ENCODE data around the gene TIMP2. TPM values are rescaled to one million over a fixed set of nuclear protein-coding genes. Genes with fewer than 3 reads are reported as not detected.

TIMP2 gene
- total and polyA plus RNA-seq, 2 of the 8 experiments (the other 6 are each of a cell fraction or from before 2014, with no cell fraction given) = 18.2 to 43.3 TPM

DNA sequence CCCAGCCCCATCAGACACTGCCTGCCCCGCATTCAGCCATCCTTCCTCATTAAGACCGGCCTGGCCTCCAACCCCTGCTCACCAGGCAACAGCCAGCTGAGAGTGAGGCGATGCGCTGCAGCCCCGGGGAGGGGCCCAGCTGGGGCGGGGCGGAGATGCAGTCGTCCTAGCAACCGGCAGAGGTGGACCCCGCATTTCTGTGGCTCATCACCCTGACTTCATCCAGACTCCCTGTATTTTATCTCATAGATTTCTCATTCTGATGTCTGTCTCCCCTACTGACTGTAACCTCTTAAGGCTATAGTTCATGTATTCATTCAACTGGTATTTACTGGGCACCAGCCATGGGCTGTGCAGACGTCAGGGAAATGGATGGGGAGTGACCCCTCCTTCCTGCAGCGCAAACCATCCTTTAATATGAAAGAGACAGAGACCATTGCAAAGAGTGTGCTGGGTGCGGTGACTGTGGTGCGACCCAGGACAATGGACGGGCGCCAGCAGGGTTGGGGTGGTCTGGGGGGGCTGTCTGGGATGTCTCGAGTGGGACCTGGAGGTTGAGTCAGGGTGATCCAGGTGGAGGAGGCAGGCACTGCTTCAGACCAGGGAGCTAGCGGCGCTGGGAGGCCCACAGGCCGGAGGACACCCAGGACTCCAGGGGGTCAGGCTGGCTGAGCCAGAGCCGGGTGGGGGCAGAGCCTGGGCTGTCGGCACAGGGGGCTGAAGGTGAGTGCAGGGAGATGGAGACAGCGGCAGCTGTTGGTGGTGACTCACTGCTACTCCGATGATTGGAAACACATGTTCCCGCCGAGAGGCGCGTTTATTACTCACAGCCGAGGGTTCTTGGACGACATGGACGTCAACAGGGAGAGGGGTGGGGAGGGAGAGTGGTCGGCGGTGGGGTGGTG, 10.5 kb upstream of the TIMP2 start:
- Histone ChIP-seq H4K8ac (ENCODE audit: extremely low read depth, insufficient read depth, low read length) (no peak overlapping the region), H2BK15ac (ENCODE audit: low read length) (peak overlapping the region; percentile 29; the same call in 1 of the 2 replicates), H3K27ac (ENCODE audit: low read depth, low read length) (no peak overlapping the region), H3K23ac (ENCODE audit: insufficient read length) (no peak overlapping the region), H3K27me3 (replicated peaks in 1 of 4; ENCODE audit: control insufficient read depth in 3 of 4, extremely low read depth in 1 of 4, insufficient read depth in 3 of 4, low read length in 3 of 4) (no peaks in the 10 kb centered on the region; a peak in 1 of 7 replicates), H3K4me2 (ENCODE audit: insufficient read depth in 1 of 2, low read depth in 2 of 2, low read length in 2 of 2) (no peak overlapping the region), H3K4ac (replicated peaks; ENCODE audit: insufficient read length, low read depth, low read length) (no peak overlapping the region), H3K18ac (ENCODE audit: extremely low read depth, low read length) (no peak overlapping the region), H2BK5ac (ENCODE audit: low read depth, low read length) (no peak overlapping the region), H4K5ac (ENCODE audit: insufficient read length, low read depth, low read length) (no peak overlapping the region), H2BK20ac (ENCODE audit: low read length) (no peak overlapping the region), H3K56ac (replicated peaks; ENCODE audit: insufficient read length, low read depth, low read length) (no peak overlapping the region), H2AFZ (ENCODE audit: low read length) (no peak overlapping the region), H3K36me3 (ENCODE audit: control insufficient read depth in 2 of 4, insufficient read depth in 4 of 4, low read length in 3 of 4) (no peaks in the 10 kb centered on the region), H3K79me1 (ENCODE audit: low read depth, low read length) (no peaks in the 10 kb centered on the region), H3K4me1 (replicated peaks in 1 of 4; ENCODE audit: control insufficient read depth in 3 of 4, insufficient read depth in 4 of 4, low read length in 3 of 4) (peaks cover 0 to 19% (median 8%) of the 10 kb centered on the region in 4 experiments; a peak in 5 of 7 replicates), H2AK5ac (ENCODE audit: low read depth, low read length) (no peak overlapping the region), H3K4me3 (ENCODE audit: extremely low read depth in 1 of 4, insufficient read depth in 2 of 4, low read depth in 3 of 4, low read length in 4 of 4) (no peak overlapping the region), H3K14ac (ENCODE audit: insufficient read length) (no peak overlapping the region), H3K9ac (replicated peaks in 1 of 4; ENCODE audit: extremely low read depth in 1 of 4, low read depth in 3 of 4, low read length in 3 of 4) (no peak overlapping the region), H4K20me1 (replicated peaks in 1 of 2; ENCODE audit: control insufficient read depth in 1 of 2, insufficient read depth in 2 of 2, low read length in 2 of 2) (no peaks in the 10 kb centered on the region), H4K91ac (replicated peaks; ENCODE audit: insufficient read length, low read length) (no peak overlapping the region), H3K79me2 (ENCODE audit: control insufficient read depth in 1 of 2, insufficient read depth in 2 of 2, low read length in 2 of 2) (no peaks in the 10 kb centered on the region), H2BK120ac (replicated peaks; ENCODE audit: low read depth, low read length) (no peak overlapping the region), H3K23me2 (ENCODE audit: low read depth, low read length) (no peaks in the 10 kb centered on the region), H2BK12ac (ENCODE audit: low read depth, low read length) (no peak overlapping the region), H3K9me3 (ENCODE audit: insufficient read depth in 2 of 2, low read depth in 1 of 2, low read length in 1 of 2) (no peaks in the 10 kb centered on the region)
- CTCF ChIA-PET (ENCODE audit: partially characterized antibody) = interaction anchor here (0.8 to 6.5 kb wide), 5 partner anchors 17 to 70 kb away, joined by 3 to 35 read pairs (median 3); no protein-coding TSS in a partner anchor
- WGBS, 2 experiments (ENCODE audit: extremely low coverage in 1 of 2, insufficient coverage in 1 of 2, insufficient read length in 1 of 2, insufficient replicate concordance in 2 of 2, low coverage in 1 of 2, low lambda C conversion rate in 2 of 2, missing lambda C conversion rate in 1 of 2) = 90% methylated on average over 29 of the region's 33 CpGs; no CpG with 5 or more reads in 1 of the 2 experiments
- DNase-seq (ENCODE audit: low read depth in 1 of 2, low spot score in 2 of 2) (no peak), FAIRE-seq (no peak)
- no peak for TF ChIP-seq ASH2L (IDR thresholded peaks at IDR 0.05; ENCODE audit: low read length)
- POLR2A ChIA-PET (ENCODE audit: partially characterized antibody) = interaction anchor here (1.7 kb wide), 1 partner anchor 70 kb away, joined by 3 read pairs; no protein-coding TSS in a partner anchor

Measured in H1 (cell line).